Karpas-422 (cell line): Measurements from ENCODE around the gene C2orf76. TPM values are rescaled to one million over a fixed set of nuclear protein-coding genes. Genes with fewer than 3 reads are reported as not detected.
"Not testable (repeated sequence)": the region's sequence is repeated elsewhere in the genome, so short reads cannot be mapped to it uniquely, and the experiment has no call there.

ENCODE experiments used
- DNase-seq: peaks from one replicate; pipeline ENCODE4 v3.0.0-alpha.2; 2015
- H2AFZ ChIP-seq: fragments of 200-600 bp; sonication (generic); 2 replicates; pipeline ENCODE4 v1.6.1; 2014; ENCODE audit warnings: antibody characterized with exemption, low read length, mixed read lengths
- H3K27ac ChIP-seq: fragments of 200-600 bp; sonication (generic); 2 replicates; pipeline ENCODE4 v1.5.1; 2014; ENCODE audit warnings: mild to moderate bottlenecking, low read length, moderate library complexity
- H3K27me3 ChIP-seq: fragments of 200-600 bp; sonication (generic); 2 replicates; pipeline ENCODE4 v1.6.1; 2014; ENCODE audit warnings: low read length, mixed read lengths
- H3K36me3 ChIP-seq: fragments of 200-600 bp; sonication (generic); 2 replicates; pipeline ENCODE4 v1.6.1; 2014; ENCODE audit warnings: low read length, mixed read lengths; ENCODE audit not compliant: insufficient read depth
- H3K4me1 ChIP-seq: fragments of 200-600 bp; sonication (generic); 2 replicates; pipeline ENCODE4 v1.6.1; 2014; ENCODE audit warnings: mild to moderate bottlenecking, low read length, mixed read lengths
- H3K4me2 ChIP-seq: fragments of 200-600 bp; sonication (generic); 2 replicates; pipeline ENCODE4 v1.6.1; 2014; ENCODE audit warnings: low read length, low read depth, mild to moderate bottlenecking; ENCODE audit not compliant: poor library complexity, severe bottlenecking
- H3K4me3 ChIP-seq: fragments of 200-600 bp; sonication (generic); 2 replicates; pipeline ENCODE4 v1.5.1; 2014; ENCODE audit warnings: mild to moderate bottlenecking, antibody characterized with exemption, low read length, mixed read lengths
- H3K79me2 ChIP-seq: fragments of 200-600 bp; sonication (generic); 2 replicates; pipeline ENCODE4 v1.6.1; 2014; ENCODE audit warnings: mild to moderate bottlenecking, low read length, mixed read lengths
- H3K9ac ChIP-seq: fragments of 200-600 bp; sonication (generic); 2 replicates; pipeline ENCODE4 v1.6.0; 2014; ENCODE audit warnings: low read length
- H3K9me2 ChIP-seq: fragments of 200-600 bp; sonication (generic), shearing (Covaris generic); replicated peaks from 2 replicates; pipeline ENCODE4 v1.6.0; 2014; ENCODE audit warnings: mild to moderate bottlenecking, low read length, moderate library complexity; ENCODE audit not compliant: insufficient read depth
- H3K9me3 ChIP-seq: fragments of 300-700, 200-600 bp; sonication (generic); 2 replicates; pipeline ENCODE4 v1.6.1; 2014; ENCODE audit warnings: low read length, mixed read lengths
- H4K20me1 ChIP-seq: fragments of 200-600 bp; sonication (generic); 2 replicates; pipeline ENCODE4 v1.6.1; 2014; ENCODE audit warnings: mild to moderate bottlenecking, antibody characterized with exemption, low read length, low read depth; ENCODE audit not compliant: insufficient read depth
- total RNA-seq: library from RNA; depleted of rRNA; stranded (reverse); fragments of >200 nt; shearing (Covaris generic); gene quantifications from 2 replicates; pipeline ENCODE4 v1.2.3, GENCODE V29; 2014; ENCODE audit warnings: low replicate concordance

C2orf76 gene
- total RNA-seq, 1 experiment from 2014 or later = 6.6 TPM

DNA sequence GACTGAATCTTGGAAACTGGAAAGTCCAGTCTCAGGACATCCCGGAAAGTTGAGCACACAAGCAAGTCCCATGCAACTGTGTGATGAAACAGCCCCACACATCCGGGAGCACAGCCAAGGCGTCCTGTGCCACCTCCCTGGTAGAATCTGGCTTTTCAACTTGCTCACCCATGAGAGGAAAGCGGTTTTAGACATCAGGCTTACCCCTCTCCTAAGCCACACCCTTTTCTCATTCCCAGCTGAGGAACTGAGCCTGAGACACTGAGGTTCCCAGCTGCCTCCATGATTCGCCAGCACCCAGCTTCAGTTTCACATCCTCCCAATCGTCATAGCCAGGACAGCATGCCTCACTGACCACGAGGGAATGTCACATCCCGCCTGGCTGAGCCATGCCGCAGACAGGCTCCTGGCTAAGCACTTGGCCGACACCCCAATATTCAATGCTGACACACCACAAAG lies 82.7 kb downstream of the C2orf76 start:
- H3K4me2 ChIP-seq = no peak overlapping the region
- H4K20me1 ChIP-seq = no peaks in the 10 kb centered on the region
- H3K27me3 ChIP-seq = no peaks in the 10 kb centered on the region
- H3K9me2 ChIP-seq = no peaks in the 10 kb centered on the region
- H3K9me3 ChIP-seq = no peaks in the 10 kb centered on the region
- no peak overlapping the region for H3K9ac ChIP-seq
- no peak overlapping the region for H2AFZ ChIP-seq
- H3K79me2 ChIP-seq = no peaks in the 10 kb centered on the region
- DNase-seq = no peak
- H3K4me1 ChIP-seq = no peaks in the 10 kb centered on the region
- H3K36me3 ChIP-seq = no peaks in the 10 kb centered on the region
- H3K4me3 ChIP-seq = no peak overlapping the region
- H3K27ac ChIP-seq = no peak overlapping the region

DNA sequence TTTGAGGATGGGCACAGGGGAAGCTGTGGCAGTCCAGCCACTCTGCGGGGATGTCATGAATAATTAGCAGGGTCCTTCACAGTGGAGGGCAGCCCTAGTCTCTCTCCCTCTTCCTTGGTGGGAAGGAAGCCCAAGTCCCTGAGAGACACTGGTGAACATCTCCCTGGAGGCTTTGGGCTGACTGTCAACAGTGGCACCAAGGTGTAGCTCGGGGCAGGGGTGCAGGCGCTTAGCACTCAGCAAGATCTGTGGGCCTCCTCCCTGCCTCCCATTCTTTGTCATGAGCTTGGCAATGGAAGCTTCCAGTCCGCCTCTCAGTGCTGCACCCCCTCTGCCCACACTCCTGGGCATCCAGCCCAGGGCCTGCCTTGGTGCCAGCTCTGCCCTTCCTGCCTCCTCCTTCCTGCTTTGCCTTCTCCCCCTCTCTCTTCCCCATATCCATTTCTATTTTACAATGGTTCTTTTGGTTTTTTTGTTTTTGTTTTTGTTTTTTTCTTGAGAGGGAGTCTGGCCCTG lies 83.6 kb downstream of the C2orf76 start:
- no peak overlapping the region for H3K9ac ChIP-seq
- H3K9me2 ChIP-seq = no peaks in the 10 kb centered on the region
- H3K4me3 ChIP-seq = no peak overlapping the region
- H4K20me1 ChIP-seq = no peaks in the 10 kb centered on the region
- no peaks in the 10 kb centered on the region for H3K79me2 ChIP-seq
- no peaks in the 10 kb centered on the region for H3K27me3 ChIP-seq
- H3K36me3 ChIP-seq = no peaks in the 10 kb centered on the region
- no peak overlapping the region for H3K27ac ChIP-seq
- H3K4me1 ChIP-seq = no peaks in the 10 kb centered on the region
- no peak overlapping the region for H3K4me2 ChIP-seq
- H2AFZ ChIP-seq = no peak overlapping the region
- DNase-seq = no peak
- no peaks in the 10 kb centered on the region for H3K9me3 ChIP-seq

DNA sequence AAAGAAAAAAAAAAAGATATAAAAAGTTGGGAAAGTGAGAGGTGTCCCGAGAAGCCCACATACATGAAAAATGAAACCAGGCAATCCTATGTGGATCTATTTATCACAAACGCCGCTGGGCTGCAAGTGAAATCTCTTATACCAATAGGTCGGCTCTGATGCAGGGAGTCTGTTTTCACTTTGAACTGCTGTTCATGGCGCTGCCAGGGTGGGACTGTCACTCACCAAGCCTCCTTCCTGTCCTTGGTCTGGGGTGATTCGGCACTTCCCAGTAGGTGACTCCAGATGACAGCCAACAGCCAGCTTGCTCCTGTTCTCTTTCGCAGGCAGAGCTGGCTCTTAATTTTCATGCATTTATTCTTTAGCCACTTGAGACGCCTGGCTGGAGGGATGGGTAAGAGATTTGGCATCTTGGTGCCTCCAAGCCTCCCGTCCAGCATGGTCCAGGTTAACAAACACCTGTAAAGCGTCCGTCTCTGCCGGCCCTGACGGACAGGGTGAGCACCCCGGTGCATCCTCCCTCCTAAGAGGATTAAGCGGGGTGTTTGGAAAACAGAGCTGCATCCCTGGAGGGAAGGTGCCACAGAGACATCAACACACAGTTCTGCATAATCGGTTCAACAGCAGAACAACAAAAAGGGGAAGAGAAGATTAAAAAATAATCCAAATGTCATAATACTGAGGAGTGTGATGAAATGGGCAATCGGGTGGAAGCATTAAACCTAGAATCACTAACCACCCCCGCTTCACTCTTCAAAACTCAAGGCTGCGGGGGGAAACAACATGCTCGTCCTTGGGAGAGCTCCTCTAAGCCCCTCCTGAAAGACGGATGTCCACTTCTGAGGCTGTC lies 84.3 kb downstream of the C2orf76 start:
- H3K79me2 ChIP-seq = no peaks in the 10 kb centered on the region
- H4K20me1 ChIP-seq = no peaks in the 10 kb centered on the region
- H3K27ac ChIP-seq = no peak overlapping the region
- H3K9me3 ChIP-seq = no peaks in the 10 kb centered on the region
- no peak overlapping the region for H3K9ac ChIP-seq
- H3K9me2 ChIP-seq = no peaks in the 10 kb centered on the region
- DNase-seq = no peak
- H3K4me3 ChIP-seq = no peak overlapping the region
- H3K27me3 ChIP-seq = no peaks in the 10 kb centered on the region
- H2AFZ ChIP-seq = no peak overlapping the region
- no peak overlapping the region for H3K4me2 ChIP-seq
- no peaks in the 10 kb centered on the region for H3K36me3 ChIP-seq
- no peaks in the 10 kb centered on the region for H3K4me1 ChIP-seq

DNA sequence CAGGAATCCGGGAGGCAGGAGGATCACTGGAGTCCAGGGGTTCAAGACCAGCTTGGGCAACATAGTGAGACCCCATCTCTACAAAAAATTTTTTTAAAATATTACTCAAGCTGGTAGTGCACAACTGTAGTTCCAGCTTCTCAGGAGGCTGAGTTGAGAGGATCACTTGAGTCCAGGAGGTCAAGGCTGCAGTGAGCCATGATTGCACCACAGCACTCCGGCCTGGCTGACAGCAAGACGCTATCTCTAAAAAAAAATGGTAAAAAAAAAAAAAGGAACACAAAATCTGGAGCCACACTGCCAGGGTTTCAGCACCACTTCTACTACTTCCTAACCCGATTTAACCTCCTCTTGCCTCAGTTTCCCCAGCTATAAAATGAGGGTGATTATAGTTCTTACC lies 86.0 kb downstream of the C2orf76 start:
- Histone ChIP-seq H4K20me1 (no peaks in the 10 kb centered on the region), H3K4me3 (no peak overlapping the region), H3K9me3 (no peaks in the 10 kb centered on the region), H2AFZ (no peak overlapping the region), H3K27ac (no peak overlapping the region), H3K4me1 (no peaks in the 10 kb centered on the region), H3K27me3 (no peaks in the 10 kb centered on the region), H3K4me2 (no peak overlapping the region), H3K9me2 (no peaks in the 10 kb centered on the region), H3K36me3 (no peaks in the 10 kb centered on the region), H3K79me2 (no peaks in the 10 kb centered on the region), H3K9ac (no peak overlapping the region)
- no peak for DNase-seq

DNA sequence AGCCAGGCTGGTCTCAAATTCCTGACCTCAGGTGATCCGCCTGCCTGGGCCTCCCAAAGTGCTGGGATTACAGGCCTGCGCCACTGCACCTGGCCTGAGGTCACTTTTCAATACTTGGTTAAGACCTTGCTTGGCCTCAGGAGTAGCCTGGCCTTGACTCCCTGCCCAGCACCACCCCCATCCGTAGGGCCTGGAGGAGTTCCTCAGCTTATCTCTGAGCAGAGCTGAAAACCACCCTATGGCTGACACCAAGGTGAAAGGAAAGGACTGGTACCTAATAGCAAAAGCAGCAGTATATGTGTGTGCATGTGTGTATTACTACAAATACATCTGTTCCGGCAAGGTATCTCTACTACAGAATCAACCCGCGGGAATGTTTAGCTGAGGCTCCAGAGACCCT lies 87.0 kb downstream of the C2orf76 start:
- Histone ChIP-seq H4K20me1 (no peaks in the 10 kb centered on the region), H3K27ac (no peak overlapping the region), H3K27me3 (no peaks in the 10 kb centered on the region), H3K4me1 (no peaks in the 10 kb centered on the region), H3K9me2 (no peaks in the 10 kb centered on the region), H2AFZ (no peak overlapping the region), H3K36me3 (no peaks in the 10 kb centered on the region), H3K79me2 (no peaks in the 10 kb centered on the region), H3K4me3 (no peak overlapping the region), H3K4me2 (no peak overlapping the region), H3K9ac (no peak overlapping the region), H3K9me3 (no peaks in the 10 kb centered on the region)
- DNase-seq = no peak

DNA sequence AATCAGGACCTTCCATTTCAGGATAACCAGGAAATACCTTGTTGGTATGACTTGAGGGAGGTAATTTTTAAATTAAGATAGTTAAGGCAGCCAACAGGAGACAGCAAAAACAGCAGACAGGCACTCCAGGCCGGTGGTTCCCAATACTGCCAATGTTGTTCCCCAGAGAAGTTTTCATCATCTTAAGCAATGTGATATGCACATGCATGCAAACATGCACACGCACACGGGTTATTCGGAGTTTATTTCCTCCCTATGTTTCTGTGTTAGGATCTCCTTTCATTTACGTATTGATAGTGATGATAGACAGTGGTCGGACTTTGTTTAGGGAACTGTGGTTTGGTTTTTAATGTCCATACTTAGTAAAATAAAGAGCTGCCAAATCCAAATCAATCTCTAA lies 87.7 kb downstream of the C2orf76 start:
- Histone ChIP-seq H3K9me2 (no peaks in the 10 kb centered on the region), H3K4me2 (no peak overlapping the region), H3K36me3 (no peaks in the 10 kb centered on the region), H4K20me1 (no peaks in the 10 kb centered on the region), H3K4me1 (no peaks in the 10 kb centered on the region), H3K79me2 (no peaks in the 10 kb centered on the region), H3K9ac (no peak overlapping the region), H3K9me3 (no peaks in the 10 kb centered on the region), H3K27ac (no peak overlapping the region), H3K27me3 (no peaks in the 10 kb centered on the region), H3K4me3 (no peak overlapping the region), H2AFZ (no peak overlapping the region)
- DNase-seq = no peak

DNA sequence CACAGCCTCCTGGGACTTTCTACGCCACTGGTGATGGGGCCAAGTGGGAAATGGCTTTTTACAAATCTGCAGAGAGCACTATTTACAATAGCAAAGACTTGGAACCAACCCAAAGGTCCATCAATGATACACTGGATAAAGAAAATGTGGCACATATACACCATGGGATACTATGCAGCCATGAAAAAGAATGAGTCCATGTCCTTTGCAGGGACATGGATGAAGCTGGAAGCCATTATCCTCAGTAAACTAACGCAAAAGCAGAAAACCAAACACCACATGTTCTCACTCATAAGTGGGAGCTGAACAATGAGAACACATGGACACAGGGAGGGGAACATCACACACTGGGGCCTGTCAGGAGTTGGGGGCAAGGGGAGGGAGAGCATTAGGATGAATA lies 88.2 kb downstream of the C2orf76 start:
- H3K9me3 ChIP-seq, H4K20me1 ChIP-seq, H3K79me2 ChIP-seq, H2AFZ ChIP-seq, H3K4me1 ChIP-seq, H3K36me3 ChIP-seq, H3K27me3 ChIP-seq, H3K4me2 ChIP-seq, H3K4me3 ChIP-seq, H3K9me2 ChIP-seq, H3K27ac ChIP-seq, DNase-seq, H3K9ac ChIP-seq: not testable (repeated sequence)

DNA sequence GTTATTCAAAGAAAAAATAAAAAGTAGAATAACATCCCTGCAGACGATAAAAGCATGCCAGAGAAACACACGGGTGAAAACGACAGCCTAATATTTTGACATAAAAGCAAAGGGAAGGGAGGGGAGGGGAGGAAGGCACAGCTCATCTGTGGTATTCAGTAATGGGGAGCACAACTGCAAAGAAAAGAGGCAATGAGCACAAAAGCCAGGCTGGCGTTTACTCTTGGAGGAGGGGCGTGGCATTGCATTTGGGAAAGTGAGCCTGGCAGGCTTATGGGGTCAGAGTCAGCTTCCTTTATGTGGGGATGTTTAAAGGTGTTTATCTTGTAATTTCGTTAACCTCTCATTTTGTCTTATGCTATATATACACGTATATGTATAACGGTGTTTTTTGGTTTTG lies 89.8 kb downstream of the C2orf76 start:
- H3K4me2 ChIP-seq = no peak overlapping the region
- H3K36me3 ChIP-seq = no peaks in the 10 kb centered on the region
- H3K9me2 ChIP-seq = no peaks in the 10 kb centered on the region
- H2AFZ ChIP-seq = no peak overlapping the region
- H3K79me2 ChIP-seq = no peaks in the 10 kb centered on the region
- H3K9ac ChIP-seq = no peak overlapping the region
- no peaks in the 10 kb centered on the region for H3K9me3 ChIP-seq
- no peak overlapping the region for H3K27ac ChIP-seq
- H3K27me3 ChIP-seq = no peaks in the 10 kb centered on the region
- no peaks in the 10 kb centered on the region for H4K20me1 ChIP-seq
- H3K4me1 ChIP-seq = no peaks in the 10 kb centered on the region
- no peak overlapping the region for H3K4me3 ChIP-seq
- DNase-seq = no peak
